GM06990 (cell line): ENCODE measurements around the gene RLN2.
"Not testable (repeated sequence)": the region's sequence is repeated elsewhere in the genome, so short reads cannot be mapped to it uniquely, and the experiment has no call there.

Source experiments
- DNase-seq: peaks from one replicate; pipeline ENCODE4 v3.0.0-alpha.2; 2011; ENCODE audit not compliant: insufficient read length; ENCODE audit errors: extremely low read depth
- H3K27me3 ChIP-seq: replicated peaks from 2 replicates; pipeline ENCODE4 v1.6.0; 2011; ENCODE audit warnings: low read length; ENCODE audit not compliant: control insufficient read depth, insufficient read depth
- H3K36me3 ChIP-seq: 2 replicates; pipeline ENCODE4 v1.5.1; 2011; ENCODE audit warnings: low read length; ENCODE audit not compliant: control insufficient read depth, insufficient read depth
- H3K4me3 ChIP-seq: replicated peaks from 2 replicates; pipeline ENCODE4 v1.5.1; 2011; ENCODE audit warnings: low read depth, mild to moderate bottlenecking, control low read depth, low read length
- CTCF ChIP-seq: IDR thresholded peaks from 2 replicates; pipeline ENCODE4 v1.5.1; 2011; ENCODE audit warnings: low read length, control low read depth, mild to moderate bottlenecking, inconsistent platforms; ENCODE audit not compliant: insufficient read depth, poor library complexity, severe bottlenecking

Gene RLN2

GRCh38 chr9:5326893-5327548, 22.5 kb upstream of the RLN2 start:
- Histone ChIP-seq H3K36me3 (no peaks in the 10 kb centered on the region), H3K27me3 (no peaks in the 10 kb centered on the region), H3K4me3 (no peak overlapping the region)
- DNase-seq = no peak
- no peak for TF ChIP-seq CTCF

- no peaks in the 10 kb centered on the region for H3K27me3 ChIP-seq
- DNase-seq = no peak
- no peak for TF ChIP-seq CTCF
- H3K36me3 ChIP-seq = no peaks in the 10 kb centered on the region
- no peak overlapping the region for H3K4me3 ChIP-seq
Observed at GRCh38 chr9:5326187-5326586, 21.7 kb upstream of the RLN2 start.

GRCh38 chr9:5321601-5322000, 17.1 kb upstream of the RLN2 start:
- DNase-seq, H3K36me3 ChIP-seq, H3K27me3 ChIP-seq, H3K4me3 ChIP-seq: not testable (repeated sequence)

GRCh38 chr9:5321058-5321457, 16.5 kb upstream of the RLN2 start:
- no peaks in the 10 kb centered on the region for H3K36me3 ChIP-seq
- no peak overlapping the region for H3K4me3 ChIP-seq
- peak; percentile 5 for TF ChIP-seq CTCF
- DNase-seq = no peak
- no peaks in the 10 kb centered on the region for H3K27me3 ChIP-seq

- not testable (repeated sequence) for H3K36me3 ChIP-seq, H3K27me3 ChIP-seq, H3K4me3 ChIP-seq, DNase-seq
Observed at GRCh38 chr9:5316406-5316805, 11.9 kb upstream of the RLN2 start.

- no peak for TF ChIP-seq CTCF
- Histone ChIP-seq H3K27me3 (no peaks in the 10 kb centered on the region), H3K36me3 (no peaks in the 10 kb centered on the region), H3K4me3 (no peak overlapping the region)
- DNase-seq = no peak
Observed at GRCh38 chr9:5315187-5315923, 10.8 kb upstream of the RLN2 start.
